HCT116 (cell line): Measurements from ENCODE around the gene TCAP.

Source experiments
- ELF1 ChIP-seq: IDR thresholded peaks from 2 replicates; pipeline ENCODE4 v1.6.1; 2012; ENCODE audit warnings: low read depth, borderline replicate concordance
- POLR2AphosphoS5 ChIP-seq: IDR thresholded peaks from 2 replicates; pipeline ENCODE4 v1.6.1; 2011; ENCODE audit warnings: mild to moderate bottlenecking, low read depth, low read length, moderate library complexity
- ZNF274 ChIP-seq: fragments of 200-500 bp; sonication (Bioruptor generic); IDR thresholded peaks from 2 replicates; pipeline ENCODE4 v1.6.1; 2014; ENCODE audit warnings: mild to moderate bottlenecking, low read depth, low read length, inconsistent platforms
- TF ChIP-seq, protein P1 (sequence below): IDR thresholded peaks from 2 replicates; pipeline ENCODE4 v1.6.1; 2012; ENCODE audit warnings: low read depth
- TF ChIP-seq, protein P2 (sequence below), 3 experiments: fragments of 200-600 bp in 1 of 3; sonication (generic) in 1 of 3; IDR thresholded peaks in 2 of 3; conservative IDR thresholded peaks in 1 of 3; 2 replicates each; pipeline ENCODE4 v1.5.1; 2012 to 2017; ENCODE audit warnings: low read depth in 2 of 3, low read length in 2 of 3, antibody characterized with exemption in 1 of 3, borderline replicate concordance in 1 of 3, control low read depth in 1 of 3, mild to moderate bottlenecking in 1 of 3, mixed read lengths in 1 of 3, mixed run types in 1 of 3, moderate library complexity in 1 of 3; ENCODE audit not compliant: insufficient read depth in 1 of 3

DNA sequence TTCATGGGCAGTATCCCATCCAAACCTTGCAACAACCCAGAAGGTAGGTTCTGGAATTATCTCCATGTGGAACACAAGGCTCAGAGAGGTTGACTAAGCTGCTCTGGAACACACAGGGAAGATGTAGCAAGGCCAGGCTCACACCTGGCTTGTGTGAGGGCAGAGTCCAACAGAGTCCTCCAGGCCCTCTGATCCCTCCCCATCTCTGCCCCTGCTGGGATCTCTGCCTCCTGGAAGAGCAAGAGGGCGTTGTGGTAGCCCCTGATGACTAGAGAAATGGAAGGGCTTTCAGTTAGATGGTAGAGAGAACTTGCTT is 45.4 kb upstream of the TCAP start:
- TF ChIP-seq ZNF274 (no peak), ELF1 (no peak), POLR2AphosphoS5 (no peak)
- TF ChIP-seq, protein P1, sequence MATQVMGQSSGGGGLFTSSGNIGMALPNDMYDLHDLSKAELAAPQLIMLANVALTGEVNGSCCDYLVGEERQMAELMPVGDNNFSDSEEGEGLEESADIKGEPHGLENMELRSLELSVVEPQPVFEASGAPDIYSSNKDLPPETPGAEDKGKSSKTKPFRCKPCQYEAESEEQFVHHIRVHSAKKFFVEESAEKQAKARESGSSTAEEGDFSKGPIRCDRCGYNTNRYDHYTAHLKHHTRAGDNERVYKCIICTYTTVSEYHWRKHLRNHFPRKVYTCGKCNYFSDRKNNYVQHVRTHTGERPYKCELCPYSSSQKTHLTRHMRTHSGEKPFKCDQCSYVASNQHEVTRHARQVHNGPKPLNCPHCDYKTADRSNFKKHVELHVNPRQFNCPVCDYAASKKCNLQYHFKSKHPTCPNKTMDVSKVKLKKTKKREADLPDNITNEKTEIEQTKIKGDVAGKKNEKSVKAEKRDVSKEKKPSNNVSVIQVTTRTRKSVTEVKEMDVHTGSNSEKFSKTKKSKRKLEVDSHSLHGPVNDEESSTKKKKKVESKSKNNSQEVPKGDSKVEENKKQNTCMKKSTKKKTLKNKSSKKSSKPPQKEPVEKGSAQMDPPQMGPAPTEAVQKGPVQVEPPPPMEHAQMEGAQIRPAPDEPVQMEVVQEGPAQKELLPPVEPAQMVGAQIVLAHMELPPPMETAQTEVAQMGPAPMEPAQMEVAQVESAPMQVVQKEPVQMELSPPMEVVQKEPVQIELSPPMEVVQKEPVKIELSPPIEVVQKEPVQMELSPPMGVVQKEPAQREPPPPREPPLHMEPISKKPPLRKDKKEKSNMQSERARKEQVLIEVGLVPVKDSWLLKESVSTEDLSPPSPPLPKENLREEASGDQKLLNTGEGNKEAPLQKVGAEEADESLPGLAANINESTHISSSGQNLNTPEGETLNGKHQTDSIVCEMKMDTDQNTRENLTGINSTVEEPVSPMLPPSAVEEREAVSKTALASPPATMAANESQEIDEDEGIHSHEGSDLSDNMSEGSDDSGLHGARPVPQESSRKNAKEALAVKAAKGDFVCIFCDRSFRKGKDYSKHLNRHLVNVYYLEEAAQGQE = no peak
- TF ChIP-seq, protein P2, sequence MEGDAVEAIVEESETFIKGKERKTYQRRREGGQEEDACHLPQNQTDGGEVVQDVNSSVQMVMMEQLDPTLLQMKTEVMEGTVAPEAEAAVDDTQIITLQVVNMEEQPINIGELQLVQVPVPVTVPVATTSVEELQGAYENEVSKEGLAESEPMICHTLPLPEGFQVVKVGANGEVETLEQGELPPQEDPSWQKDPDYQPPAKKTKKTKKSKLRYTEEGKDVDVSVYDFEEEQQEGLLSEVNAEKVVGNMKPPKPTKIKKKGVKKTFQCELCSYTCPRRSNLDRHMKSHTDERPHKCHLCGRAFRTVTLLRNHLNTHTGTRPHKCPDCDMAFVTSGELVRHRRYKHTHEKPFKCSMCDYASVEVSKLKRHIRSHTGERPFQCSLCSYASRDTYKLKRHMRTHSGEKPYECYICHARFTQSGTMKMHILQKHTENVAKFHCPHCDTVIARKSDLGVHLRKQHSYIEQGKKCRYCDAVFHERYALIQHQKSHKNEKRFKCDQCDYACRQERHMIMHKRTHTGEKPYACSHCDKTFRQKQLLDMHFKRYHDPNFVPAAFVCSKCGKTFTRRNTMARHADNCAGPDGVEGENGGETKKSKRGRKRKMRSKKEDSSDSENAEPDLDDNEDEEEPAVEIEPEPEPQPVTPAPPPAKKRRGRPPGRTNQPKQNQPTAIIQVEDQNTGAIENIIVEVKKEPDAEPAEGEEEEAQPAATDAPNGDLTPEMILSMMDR (IDR thresholded peaks at IDR 0.05 in 2 of 3, conservative IDR thresholded peaks at IDR 0.05 in 1 of 3; ENCODE audit: borderline replicate concordance in 1 of 3, insufficient read depth in 1 of 3, low read depth in 2 of 3, low read length in 2 of 3) = no peak
